NCI-H460 (cell line): ENCODE measurements around the gene PRRX2. TPM values are rescaled to one million over a fixed set of nuclear protein-coding genes. Genes with fewer than 3 reads are reported as not detected.

Experiments used
- total RNA-seq: library from RNA; depleted of rRNA; stranded (reverse); fragments of >200 nt; shearing (Covaris generic); gene quantifications from 2 replicates; pipeline ENCODE4 v1.2.3, GENCODE V29; 2014; rRNA removed

PRRX2 gene
- total RNA-seq, 1 experiment from 2014 or later = 5.1 TPM

Other genes with a start within 250 kb of the PRRX2 start
- 0.20 TPM in 1 of 2 replicates, not detected in the other for gene C9orf50, start 44.5 kb upstream of the PRRX2 start, total RNA-seq
- gene NTMT1, start 39.5 kb upstream of the PRRX2 start, total RNA-seq = 46.5 and 54.9 TPM in 2 replicates
- 16.3 and 18.7 TPM in 2 replicates for gene ASB6, start 23.5 kb upstream of the PRRX2 start, total RNA-seq
- 25.9 and 27.4 TPM in 2 replicates for gene PTGES, start 87.4 kb downstream of the PRRX2 start, total RNA-seq
- gene TOR1B, start 137.5 kb downstream of the PRRX2 start, total RNA-seq = 36.0 and 37.8 TPM in 2 replicates
- gene TOR1A, start 158.5 kb downstream of the PRRX2 start, total RNA-seq = 42.6 and 47.6 TPM in 2 replicates
- gene C9orf78, start 169.6 kb downstream of the PRRX2 start, total RNA-seq = 53.7 and 55.6 TPM in 2 replicates
- 7.2 and 8.0 TPM in 2 replicates for gene USP20, start 169.8 kb downstream of the PRRX2 start, total RNA-seq